H1 (cell line): ENCODE data around the gene NODAL. TPM values are rescaled to one million over a fixed set of nuclear protein-coding genes. Genes with fewer than 3 reads are reported as not detected.
A peak's percentile ranks its signal among the peaks of the same experiment; 100 is the strongest.

Experiments
- CTCF ChIA-PET: fragments of 300-600 bp; sonication (Branson Sonifier 250); formaldehyde crosslinking; loops from one replicate; lab custom pipeline; 2021; ENCODE audit not compliant: partially characterized antibody; lab: Charles Lee
- POLR2A ChIA-PET: fragments of 300-600 bp; sonication (Branson Sonifier 250); formaldehyde crosslinking; loops from one replicate; lab custom pipeline; 2021; ENCODE audit warnings: inconsistent platforms; ENCODE audit not compliant: partially characterized antibody; lab: Charles Lee
- DNase-seq, 2 experiments: peaks; one replicate each; pipeline versions ENCODE4 v3.0.0 to v3.0.0-alpha.2; 2010 to 2022; ENCODE audit warnings: low spot score in 2 of 2, low read depth in 1 of 2, mixed read lengths in 1 of 2
- FAIRE-seq: peaks from 2 replicates; lab custom pipeline; 2011; peaks lifted over from hg19 to GRCh38; lab: Jason Lieb, UNC
- H2AFZ ChIP-seq: 2 replicates; pipeline ENCODE4 v1.8.1; 2012; ENCODE audit warnings: low read length, inconsistent platforms
- H2AK5ac ChIP-seq: 2 replicates; pipeline ENCODE4 v1.6.1; 2013; ENCODE audit warnings: low read depth, low read length
- H2BK120ac ChIP-seq: replicated peaks from 2 replicates; pipeline ENCODE3; 2013; ENCODE audit warnings: low read depth, low read length, inconsistent platforms
- H2BK12ac ChIP-seq: 2 replicates; pipeline ENCODE4 v1.6.1; 2013; ENCODE audit warnings: low read depth, low read length
- H2BK15ac ChIP-seq: 2 replicates; pipeline ENCODE4 v1.6.1; 2013; ENCODE audit warnings: low read length
- H2BK20ac ChIP-seq: 2 replicates; pipeline ENCODE4 v1.6.1; 2013; ENCODE audit warnings: low read length
- H2BK5ac ChIP-seq: 2 replicates; pipeline ENCODE4 v1.6.1; 2013; ENCODE audit warnings: low read depth, low read length
- H3K14ac ChIP-seq: 2 replicates; pipeline ENCODE4 v1.6.1; 2013; ENCODE audit warnings: inconsistent platforms; ENCODE audit not compliant: insufficient read length
- H3K18ac ChIP-seq: 2 replicates; pipeline ENCODE4 v1.6.1; 2013; ENCODE audit warnings: low read length; ENCODE audit errors: extremely low read depth
- H3K23ac ChIP-seq: 2 replicates; pipeline ENCODE4 v1.6.1; 2013; ENCODE audit warnings: inconsistent platforms; ENCODE audit not compliant: insufficient read length
- H3K23me2 ChIP-seq: 2 replicates; pipeline ENCODE4 v1.6.1; 2013; ENCODE audit warnings: low read depth, low read length
- H3K27ac ChIP-seq: 2 replicates; pipeline ENCODE4 v1.6.1; 2011; ENCODE audit warnings: low read depth, low read length, inconsistent platforms
- H3K27me3 ChIP-seq, 4 experiments: replicated peaks in 1 of 4; 1 replicate in 1 of 4; 2 replicates in 3 of 4; pipeline versions ENCODE4 v1.6.1 to v1.8.1; 2011 to 2013; ENCODE audit warnings: low read length in 3 of 4, mild to moderate bottlenecking in 3 of 4, inconsistent platforms in 2 of 4, mixed read lengths in 2 of 4, moderate library complexity in 1 of 4; ENCODE audit not compliant: control insufficient read depth in 3 of 4, insufficient read depth in 3 of 4; ENCODE audit errors: extremely low read depth in 1 of 4
- H3K36me3 ChIP-seq, 4 experiments: 2 replicates each; pipeline versions ENCODE4 v1.6.1 to v1.8.1; 2011 to 2013; ENCODE audit warnings: mild to moderate bottlenecking in 4 of 4, low read length in 3 of 4, moderate library complexity in 2 of 4, control low read depth in 1 of 4, inconsistent platforms in 1 of 4; ENCODE audit not compliant: insufficient read depth in 4 of 4, control insufficient read depth in 2 of 4
- H3K4ac ChIP-seq: replicated peaks from 2 replicates; pipeline ENCODE3; 2013; ENCODE audit warnings: low read length, low read depth, mixed read lengths, inconsistent platforms; ENCODE audit not compliant: insufficient read length
- H3K4me1 ChIP-seq, 4 experiments: replicated peaks in 1 of 4; 1 replicate in 1 of 4; 2 replicates in 3 of 4; pipeline versions ENCODE4 v1.6.1 to v1.8.1; 2011 to 2013; ENCODE audit warnings: low read length in 3 of 4, inconsistent platforms in 2 of 4, mixed read lengths in 1 of 4; ENCODE audit not compliant: insufficient read depth in 4 of 4, control insufficient read depth in 3 of 4
- H3K4me2 ChIP-seq, 2 experiments: 2 replicates each; pipeline versions ENCODE4 v1.6.1 to v1.8.1; 2011 to 2013; ENCODE audit warnings: low read depth in 2 of 2, low read length in 2 of 2, control low read depth in 1 of 2, inconsistent platforms in 1 of 2, mild to moderate bottlenecking in 1 of 2; ENCODE audit not compliant: insufficient read depth in 1 of 2
- H3K4me3 ChIP-seq, 4 experiments: fragments of 200-600, 300-600 bp in 1 of 4; sonication (generic), shearing (Covaris generic), sonication (Bioruptor Twin) in 1 of 4; 2 replicates each; pipeline versions ENCODE4 v1.5.1 to v1.8.1; 2011 to 2016; ENCODE audit warnings: low read length in 4 of 4, low read depth in 3 of 4, control low read depth in 2 of 4, inconsistent platforms in 2 of 4, mild to moderate bottlenecking in 2 of 4, mixed read lengths in 1 of 4, moderate library complexity in 1 of 4; ENCODE audit not compliant: insufficient read depth in 2 of 4; ENCODE audit errors: extremely low read depth in 1 of 4
- H3K56ac ChIP-seq: replicated peaks from 2 replicates; pipeline ENCODE3; 2013; ENCODE audit warnings: low read depth, mild to moderate bottlenecking, mixed read lengths, low read length, inconsistent platforms; ENCODE audit not compliant: insufficient read length
- H3K79me1 ChIP-seq: 2 replicates; pipeline ENCODE4 v1.6.1; 2013; ENCODE audit warnings: low read depth, low read length, control low read depth
- H3K79me2 ChIP-seq, 2 experiments: 2 replicates each; pipeline versions ENCODE4 v1.6.1 to v1.8.1; 2012 to 2013; ENCODE audit warnings: low read length in 2 of 2, mild to moderate bottlenecking in 2 of 2, inconsistent platforms in 1 of 2; ENCODE audit not compliant: insufficient read depth in 2 of 2, control insufficient read depth in 1 of 2
- H3K9ac ChIP-seq, 4 experiments: replicated peaks in 1 of 4; 1 replicate in 1 of 4; 2 replicates in 3 of 4; pipeline versions ENCODE4 v1.6.1 to v1.8.1; 2011 to 2013; ENCODE audit warnings: low read depth in 3 of 4, low read length in 3 of 4, control low read depth in 2 of 4, mild to moderate bottlenecking in 2 of 4, moderate library complexity in 2 of 4, inconsistent platforms in 1 of 4; ENCODE audit errors: extremely low read depth in 1 of 4
- H3K9me3 ChIP-seq, 2 experiments: 2 replicates each; pipeline versions ENCODE4 v1.6.1 to v1.8.1; 2012 to 2013; ENCODE audit warnings: mild to moderate bottlenecking in 2 of 2, moderate library complexity in 2 of 2, control low read depth in 1 of 2, inconsistent platforms in 1 of 2, low read depth in 1 of 2, low read length in 1 of 2, mixed read lengths in 1 of 2; ENCODE audit not compliant: insufficient read depth in 2 of 2
- H4K20me1 ChIP-seq, 2 experiments: replicated peaks in 1 of 2; 2 replicates each; pipeline versions ENCODE3 to v1.8.1; 2011 to 2013; ENCODE audit warnings: inconsistent platforms in 2 of 2, low read length in 2 of 2, mild to moderate bottlenecking in 1 of 2; ENCODE audit not compliant: insufficient read depth in 2 of 2, control insufficient read depth in 1 of 2
- H4K5ac ChIP-seq: 2 replicates; pipeline ENCODE4 v1.6.1; 2013; ENCODE audit warnings: low read length, low read depth, mixed read lengths, inconsistent platforms; ENCODE audit not compliant: insufficient read length
- H4K8ac ChIP-seq: 2 replicates; pipeline ENCODE4 v1.8.0; 2013; ENCODE audit warnings: mild to moderate bottlenecking, moderate library complexity, low read length, inconsistent platforms; ENCODE audit not compliant: insufficient read depth; ENCODE audit errors: extremely low read depth
- H4K91ac ChIP-seq: replicated peaks from 2 replicates; pipeline ENCODE3; 2013; ENCODE audit warnings: low read length, mixed read lengths, inconsistent platforms; ENCODE audit not compliant: insufficient read length
- CTCF ChIP-seq, 3 experiments: IDR thresholded peaks; 1 replicate in 2 of 3; 2 replicates in 1 of 3; pipeline versions ENCODE4 v1.5.1 to v1.6.1; 2011; ENCODE audit warnings: low read length in 3 of 3, mild to moderate bottlenecking in 3 of 3, inconsistent platforms in 2 of 3, low read depth in 1 of 3, moderate library complexity in 1 of 3; ENCODE audit not compliant: insufficient read depth in 1 of 3; ENCODE audit errors: control extremely low read depth in 1 of 3
- JUND ChIP-seq: IDR thresholded peaks from 2 replicates; pipeline ENCODE4 v1.6.1; 2011; ENCODE audit warnings: mild to moderate bottlenecking, improper control_type of control experiment, low read length
- RAD21 ChIP-seq, 2 experiments: IDR thresholded peaks in 1 of 2; conservative IDR thresholded peaks in 1 of 2; 2 replicates each; pipeline ENCODE4 v1.6.1; 2011; ENCODE audit warnings: low read depth in 2 of 2, low read length in 2 of 2, improper control_type of control experiment in 1 of 2, inconsistent platforms in 1 of 2, mild to moderate bottlenecking in 1 of 2, moderate library complexity in 1 of 2
- TAF1 ChIP-seq: IDR thresholded peaks from 2 replicates; pipeline ENCODE4 v1.6.1; 2011; ENCODE audit warnings: mild to moderate bottlenecking, low read depth, low read length
- TEAD4 ChIP-seq: IDR thresholded peaks from 2 replicates; pipeline ENCODE4 v1.6.1; 2012; ENCODE audit warnings: low read depth, low read length, inconsistent platforms, mixed read lengths
- WGBS, 2 experiments: shearing (Covaris generic) in 1 of 2; methylation state at CpG; one replicate each; pipeline versions ENCODE4 v1.1.6 to v1.1.7; 2013 to 2015; ENCODE audit warnings: low lambda C conversion rate in 2 of 2, mixed read lengths in 2 of 2, inconsistent platforms in 1 of 2, low coverage in 1 of 2, missing lambda C conversion rate in 1 of 2; ENCODE audit not compliant: insufficient replicate concordance in 2 of 2, insufficient coverage in 1 of 2, insufficient read length in 1 of 2; ENCODE audit errors: extremely low coverage in 1 of 2, missing lambda C conversion rate in 1 of 2; 5-methylcytosine and 5-hydroxymethylcytosine counted together
- polyA plus RNA-seq, 7 experiments: library from polyadenylated mRNA; depleted of rRNA in 3 of 7; stranded (reverse) in 5 of 7; unstranded in 2 of 7; fragments of >200 nt in 5 of 7; fragments of 200-250 nt in 2 of 7; gene quantifications; 1 replicate in 5 of 7; 2 replicates in 1 of 7; 4 replicates in 1 of 7; pipeline versions ENCODE4 v1.2.1 to v1.2.3, GENCODE V29; 2011 to 2013; ENCODE audit warnings: missing spikeins in 2 of 7, mixed read lengths in 2 of 7
- total RNA-seq: library from RNA; stranded (reverse); fragmentation: NEBNext Ultra II Directional; extraction: Animal tissue kit (Norgen Biotek cat#: 25700); gene quantifications from 2 replicates; pipeline ENCODE4 v1.2.1, GENCODE V29; 2021

NODAL gene
- total and polyA plus RNA-seq, 2 of the 8 experiments (the other 6 are each of a cell fraction or from before 2014, with no cell fraction given), result 2.0 to 7.3 TPM

GRCh38 chr10:70430493-70431445 is 10.7 kb downstream of the NODAL start:
- peak; percentile 19 for FAIRE-seq
- no peak overlapping the region for H3K14ac ChIP-seq
- H3K27ac ChIP-seq, result no peak overlapping the region
- H3K23me2 ChIP-seq, result no peaks in the 10 kb centered on the region
- no peaks in the 10 kb centered on the region; the same call in 1 of the 2 replicates for H3K79me1 ChIP-seq
- no peaks in the 10 kb centered on the region for H3K9me3 ChIP-seq
- no peak overlapping the region for H3K4ac ChIP-seq
- H2BK20ac ChIP-seq, result no peak overlapping the region
- no peak overlapping the region for H2BK12ac ChIP-seq
- H4K8ac ChIP-seq, result no peak overlapping the region
- H2AK5ac ChIP-seq, result no peak overlapping the region
- no peak overlapping the region for H4K91ac ChIP-seq
- H2BK120ac ChIP-seq, result no peak overlapping the region
- CTCF ChIA-PET, result interaction anchor here (0.6 to 9.2 kb wide), 35 partner anchors 9 to 563 kb away, joined by 3 to 67 read pairs (median 4); no protein-coding TSS in a partner anchor
- DNase-seq, result no peak
- H3K79me2 ChIP-seq, result no peaks in the 10 kb centered on the region
- H3K27me3 ChIP-seq, result no peaks in the 10 kb centered on the region
- no peak overlapping the region for H3K9ac ChIP-seq
- no peak overlapping the region for H4K5ac ChIP-seq
- H3K4me3 ChIP-seq, result no peak overlapping the region
- H2AFZ ChIP-seq, result no peak overlapping the region
- H3K56ac ChIP-seq, result no peak overlapping the region
- H4K20me1 ChIP-seq, result peaks cover 0 to 12% of the 10 kb centered on the region in 2 experiments
- H3K4me1 ChIP-seq, result no peaks in the 10 kb centered on the region; a peak in 1 of 7 replicates
- peaks cover 0 to 40% (median 8%) of the 10 kb centered on the region in 4 experiments; a peak in 6 of 8 replicates for H3K36me3 ChIP-seq
- no peak overlapping the region for H3K23ac ChIP-seq
- 71% methylated on average over 6 of the region's 6 CpGs; no CpG with 5 or more reads in 1 of the 2 experiments for WGBS, 2 experiments
- no peak overlapping the region for H3K18ac ChIP-seq
- no peak overlapping the region for H2BK15ac ChIP-seq
- H2BK5ac ChIP-seq, result peak overlapping the region; percentile 42; the same call in 1 of the 2 replicates
- no peak overlapping the region for H3K4me2 ChIP-seq
- POLR2A ChIA-PET, result interaction anchor here (0.5 to 2.8 kb wide), 10 partner anchors 9 to 46 kb away, joined by 3 to 17 read pairs (median 3); partner anchors contain the start of genes EIF4EBP2 and NODAL
- TF ChIP-seq JUND (no peak), RAD21 (IDR thresholded peaks at IDR 0.05 in 1 of 2, conservative IDR thresholded peaks at IDR 0.05 in 1 of 2; ENCODE audit: low read depth in 2 of 2, low read length in 2 of 2) (peak; percentile 54 to 66), CTCF (IDR thresholded peaks at IDR 0.05; ENCODE audit: control extremely low read depth in 1 of 3, insufficient read depth in 1 of 3, low read depth in 1 of 3, low read length in 3 of 3) (peak in 2 of 3 experiments; percentile 30 to 46; a peak in 2 of 4 replicates), TAF1 (no peak), TEAD4 (no peak)
